GM23248 (cell line): ENCODE data around the gene RCAN2.

Experiments used
- EZH2 ChIP-seq: fragments of 200-600 bp; sonication (generic); IDR thresholded peaks from 2 replicates; pipeline ENCODE4 v1.6.1; 2018; ENCODE audit warnings: antibody characterized with exemption, mild to moderate bottlenecking; ENCODE audit not compliant: insufficient read depth, poor library complexity, severe bottlenecking
- EZH2phosphoT487 ChIP-seq: fragments of 200-600 bp; sonication (generic); IDR thresholded peaks from 2 replicates; pipeline ENCODE4 v1.6.1; 2018; ENCODE audit warnings: antibody characterized with exemption, moderate library complexity, mild to moderate bottlenecking, low read depth; ENCODE audit not compliant: insufficient read depth

DNA sequence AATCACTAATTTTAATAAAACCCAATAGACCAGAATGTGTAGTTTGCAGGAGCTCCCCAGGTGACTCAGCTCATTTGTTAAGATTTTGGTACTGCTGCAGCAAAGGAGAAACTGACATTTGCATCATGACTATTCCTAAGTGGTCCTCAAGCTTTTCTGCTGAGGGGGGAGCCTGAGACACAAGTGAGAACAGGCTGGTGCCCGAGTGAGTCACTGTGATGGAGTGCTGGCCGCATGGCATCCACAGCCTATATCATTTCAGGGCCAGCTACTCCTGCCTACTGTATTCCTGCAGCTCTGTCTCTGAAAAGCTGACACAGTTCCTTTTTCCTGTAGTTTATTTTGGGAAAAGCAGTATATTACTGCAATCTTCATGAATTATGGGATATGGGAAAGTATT, 206.8 kb downstream of the RCAN2 start:
- TF ChIP-seq EZH2phosphoT487 = no peak
- no peak for TF ChIP-seq EZH2
